Fibroblast of skin of right quadriceps (primary cell): ENCODE measurements around the gene MYO1E.
"Not testable (repeated sequence)": the region's sequence is repeated elsewhere in the genome, so short reads cannot be mapped to it uniquely, and the experiment has no call there.

ENCODE experiments used
- DNase-seq: peaks from one replicate; pipeline ENCODE4 v3.0.0-alpha.2; 2013

MYO1E gene

GRCh38 chr15:59372352-59373211 is at the start of gene MYO1E:
Gene MYO1E, minus strand, starts transcription at chr15:59372871. Its CDS starts 371 bp downstream, at chr15:59372500.
- peak; percentile 97 for DNase-seq

DNA sequence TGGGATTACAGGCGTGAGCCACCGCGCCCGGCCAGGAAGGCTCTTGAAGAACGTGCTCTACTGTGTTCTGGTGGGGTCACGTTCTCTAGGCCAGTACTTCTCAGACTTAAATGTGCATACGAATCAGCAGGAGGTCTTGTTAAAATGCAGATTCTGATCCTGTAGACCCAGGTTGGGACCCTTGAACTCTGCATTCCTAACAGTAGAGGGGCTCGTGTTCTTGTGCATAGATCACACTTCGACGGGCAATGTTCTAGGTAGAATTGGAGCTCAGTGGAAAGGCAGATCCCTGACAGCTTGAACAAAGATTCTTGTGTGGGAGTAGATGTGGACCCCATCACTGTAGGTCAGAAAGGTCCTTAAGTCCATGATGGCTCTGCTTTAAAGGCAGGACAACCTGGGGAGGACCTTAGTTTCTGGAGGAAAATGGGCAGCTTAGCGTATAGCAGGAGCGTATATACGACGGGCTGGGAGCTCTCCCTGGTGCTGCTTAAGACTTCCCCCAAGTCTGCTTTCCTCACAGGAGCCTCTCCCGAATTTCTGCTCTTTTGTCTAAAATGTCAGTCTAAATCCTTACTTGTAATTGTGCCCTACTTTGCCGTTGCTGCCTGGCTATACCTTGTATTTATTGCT is 48.4 kb upstream of the MYO1E start:
- peak; percentile 19 for DNase-seq

GRCh38 chr15:59420108-59420507 is 47.4 kb upstream of the MYO1E start:
- DNase-seq = no peak

GRCh38 chr15:59419170-59419569 is 46.5 kb upstream of the MYO1E start:
- DNase-seq = no peak

GRCh38 chr15:59416816-59417215 is 44.1 kb upstream of the MYO1E start:
- DNase-seq = no peak

- DNase-seq = no peak
Observed at GRCh38 chr15:59413577-59413976, 40.9 kb upstream of the MYO1E start.

GRCh38 chr15:59410391-59410896 is 37.8 kb upstream of the MYO1E start:
- no peak for DNase-seq

- DNase-seq = no peak
Observed at GRCh38 chr15:59407946-59408345, 35.3 kb upstream of the MYO1E start.

- DNase-seq = no peak
Observed at GRCh38 chr15:59406446-59406845, 33.8 kb upstream of the MYO1E start.

DNA sequence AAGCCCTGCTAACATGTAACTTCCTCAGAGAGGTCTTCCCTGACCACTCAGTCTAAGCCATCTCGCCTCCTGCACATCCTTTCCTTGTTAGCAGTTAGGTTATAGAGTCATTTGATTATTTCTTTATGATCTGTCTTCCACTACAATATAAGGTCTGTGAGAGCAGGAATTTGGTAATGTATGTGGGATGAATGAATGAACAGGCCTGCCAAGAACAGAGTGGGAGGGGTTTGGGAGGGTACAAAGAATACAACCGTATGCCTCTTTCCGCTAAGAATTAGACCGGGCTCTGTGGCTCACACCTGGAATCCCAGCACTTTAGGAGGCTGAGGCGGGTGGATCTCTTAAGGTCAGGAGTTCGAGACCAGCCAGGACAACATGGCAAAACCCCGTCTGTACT is 32.4 kb upstream of the MYO1E start:
- DNase-seq = no peak

DNA sequence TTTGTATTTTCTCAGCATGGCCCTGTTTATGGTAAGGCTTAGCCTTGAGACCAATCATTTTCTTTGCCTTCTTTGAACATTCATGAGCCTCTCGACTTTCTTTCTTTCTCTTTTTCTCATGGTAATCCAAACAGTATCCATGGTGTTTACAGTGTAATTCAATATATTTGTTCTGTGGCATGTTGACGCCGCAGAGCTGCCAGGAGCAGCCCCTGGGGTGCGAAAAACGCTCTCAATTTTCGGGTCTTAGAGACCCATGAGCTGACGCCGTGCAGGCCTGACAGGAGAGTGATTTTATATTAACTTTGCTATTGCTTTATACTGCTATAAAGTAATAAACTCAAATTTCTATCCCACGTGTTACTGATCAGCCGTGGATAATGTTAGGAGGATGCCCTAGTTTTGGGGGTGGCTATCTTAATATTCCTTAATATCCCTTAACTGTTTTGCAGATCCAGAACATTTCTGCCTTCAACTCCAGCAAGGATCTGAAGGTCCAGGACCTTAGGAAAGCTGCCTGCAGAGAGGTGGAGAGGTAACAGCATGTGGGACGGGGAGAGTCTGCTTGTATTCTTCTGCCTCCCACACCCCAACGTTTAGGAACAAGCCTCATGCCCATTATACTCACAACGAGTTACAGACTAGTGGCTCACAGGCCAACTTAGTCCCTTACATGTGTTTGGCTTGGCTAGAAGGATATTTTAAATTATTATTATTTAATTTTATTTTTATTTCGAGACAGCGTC is 29.3 kb upstream of the MYO1E start:
- DNase-seq = no peak

GRCh38 chr15:59401051-59401823 is 28.6 kb upstream of the MYO1E start:
- not testable (repeated sequence) for DNase-seq

DNA sequence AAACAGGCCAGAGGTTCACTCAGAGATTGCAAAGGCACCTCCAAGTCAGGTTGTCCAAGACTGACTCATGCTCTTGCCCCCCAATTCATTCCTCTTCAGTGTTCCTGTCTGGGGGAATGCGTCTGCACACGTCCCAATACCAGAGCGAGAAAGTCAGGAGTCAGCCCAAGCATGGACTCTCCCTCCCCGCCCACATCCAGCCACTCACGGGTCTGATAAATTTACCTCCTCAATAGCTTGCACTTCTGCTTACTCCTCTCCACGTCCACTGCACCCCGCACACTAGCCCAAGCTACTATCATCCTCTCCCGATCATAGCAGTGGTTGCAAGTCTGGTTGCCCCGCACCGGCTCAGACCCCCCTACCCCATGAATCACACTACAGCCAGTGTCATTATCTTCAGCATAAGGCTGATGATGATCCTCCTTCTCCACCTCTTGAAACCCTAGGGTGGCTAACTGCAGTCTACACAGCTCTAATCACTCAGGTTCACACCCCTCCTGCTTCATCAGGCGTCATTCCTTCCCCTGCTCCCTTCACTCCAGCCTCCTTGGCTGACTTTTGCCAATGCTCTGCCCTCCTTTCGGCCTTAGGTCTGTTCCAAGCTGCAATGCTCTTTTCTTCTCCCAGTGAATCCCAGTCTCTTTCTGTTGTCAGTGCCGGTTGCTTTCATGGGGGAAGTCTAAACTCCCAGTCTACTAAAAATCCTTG is 27.6 kb upstream of the MYO1E start:
- no peak for DNase-seq

- no peak for DNase-seq
Observed at GRCh38 chr15:59399465-59400102, 26.9 kb upstream of the MYO1E start.

GRCh38 chr15:59398220-59398619 is 25.5 kb upstream of the MYO1E start:
- no peak for DNase-seq

- DNase-seq = no peak
Observed at GRCh38 chr15:59396679-59397078, 24.0 kb upstream of the MYO1E start.

DNA sequence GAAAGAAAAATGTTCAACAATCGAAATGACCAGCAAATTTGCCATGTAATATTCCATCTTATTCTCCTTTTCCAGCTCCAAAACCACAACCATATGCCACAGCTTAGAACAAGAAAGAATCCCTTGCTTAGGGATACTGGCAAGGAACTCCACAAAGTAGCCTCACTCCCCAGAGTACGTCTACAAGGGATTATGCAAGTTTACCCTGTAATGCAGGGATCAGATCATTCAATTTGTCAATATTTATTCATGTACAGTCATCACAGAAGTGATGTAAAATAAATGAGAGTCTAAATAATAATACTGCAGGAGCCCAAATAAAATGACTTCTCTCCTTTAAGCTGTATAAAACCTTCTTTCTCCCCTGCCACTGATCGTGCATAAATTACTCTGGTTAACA is 23.5 kb upstream of the MYO1E start:
- no peak for DNase-seq

- DNase-seq = no peak
Observed at GRCh38 chr15:59394166-59394661, 21.5 kb upstream of the MYO1E start.

- no peak for DNase-seq
Observed at GRCh38 chr15:59392299-59392698, 19.6 kb upstream of the MYO1E start.

GRCh38 chr15:59388670-59389069 is 16.0 kb upstream of the MYO1E start:
- peak; percentile 48 for DNase-seq

- DNase-seq = not testable (repeated sequence)
Observed at GRCh38 chr15:59387196-59387878, 14.7 kb upstream of the MYO1E start.
